ENCODE results near the gene CELA3A.
"Not testable (repeated sequence)": the region's sequence is repeated elsewhere in the genome, so short reads cannot be mapped to it uniquely, and the experiment has no call there.

Gene CELA3A

GRCh38 chr1:21961799-21962198 is 39.7 kb upstream of the CELA3A start:
- no peak overlapping the region for H3K27ac ChIP-seq

GRCh38 chr1:21963477-21964217 is 37.8 kb upstream of the CELA3A start:
- H3K27ac ChIP-seq, result no peak overlapping the region
- peak; percentile 89 for TF ChIP-seq CTCF (IDR thresholded peaks at IDR 0.05)
- TF ChIP-seq ZFX (IDR thresholded peaks at IDR 0.05; ENCODE audit: borderline replicate concordance), result no peak

More at GRCh38 chr1:21961799-21962198, 39.7 kb upstream of the CELA3A start:
- TF ChIP-seq CTCF (IDR thresholded peaks at IDR 0.05) (no peak), ZFX (IDR thresholded peaks at IDR 0.05; ENCODE audit: borderline replicate concordance) (no peak)

- no peak overlapping the region for H3K27ac ChIP-seq
- TF ChIP-seq CTCF (IDR thresholded peaks at IDR 0.05) (no peak), ZFX (IDR thresholded peaks at IDR 0.05; ENCODE audit: borderline replicate concordance) (no peak)
Measured at GRCh38 chr1:21966247-21967000, 35.0 kb upstream of the CELA3A start.

GRCh38 chr1:21967216-21967615 is 34.2 kb upstream of the CELA3A start:
- not testable (repeated sequence) for H3K27ac ChIP-seq

GRCh38 chr1:21969066-21969465 is 32.4 kb upstream of the CELA3A start:
- not testable (repeated sequence) for H3K27ac ChIP-seq

- H3K27ac ChIP-seq, result not testable (repeated sequence)
Measured at GRCh38 chr1:21970523-21970922, 30.9 kb upstream of the CELA3A start.

GRCh38 chr1:21972973-21973441 is 28.4 kb upstream of the CELA3A start:
- H3K27ac ChIP-seq, result not testable (repeated sequence)

- not testable (repeated sequence) for H3K27ac ChIP-seq
Measured at GRCh38 chr1:21973948-21974347, 27.5 kb upstream of the CELA3A start.

- not testable (repeated sequence) for H3K27ac ChIP-seq
Measured at GRCh38 chr1:21974699-21975098, 26.8 kb upstream of the CELA3A start.

- H3K27ac ChIP-seq, result not testable (repeated sequence)
Measured at GRCh38 chr1:21975296-21975695, 26.2 kb upstream of the CELA3A start.

- H3K27ac ChIP-seq, result not testable (repeated sequence)
Measured at GRCh38 chr1:21976703-21977239, 24.7 kb upstream of the CELA3A start, which contains the start of gene CELA3B. CELA3B (plus strand) TSS chr1:21977022; CDS start chr1:21977040, 18 bp downstream.

GRCh38 chr1:21978209-21978608 is 23.2 kb upstream of the CELA3A start:
- not testable (repeated sequence) for H3K27ac ChIP-seq

- H3K27ac ChIP-seq, result not testable (repeated sequence)
Measured at GRCh38 chr1:21980515-21981220, 20.8 kb upstream of the CELA3A start.

- H3K27ac ChIP-seq, result not testable (repeated sequence)
Measured at GRCh38 chr1:21981253-21981652, 20.2 kb upstream of the CELA3A start.

All from 22Rv1 (cell line).